ENCODE results near the gene SLC28A3. TPM values are rescaled to one million over a fixed set of nuclear protein-coding genes. Genes with fewer than 3 reads are reported as not detected.

Gene SLC28A3
- total and polyA plus RNA-seq, 2 of the 8 experiments (the other 6 are each of a cell fraction or from before 2014, with no cell fraction given): 0.02 TPM; not detected in 1

DNA sequence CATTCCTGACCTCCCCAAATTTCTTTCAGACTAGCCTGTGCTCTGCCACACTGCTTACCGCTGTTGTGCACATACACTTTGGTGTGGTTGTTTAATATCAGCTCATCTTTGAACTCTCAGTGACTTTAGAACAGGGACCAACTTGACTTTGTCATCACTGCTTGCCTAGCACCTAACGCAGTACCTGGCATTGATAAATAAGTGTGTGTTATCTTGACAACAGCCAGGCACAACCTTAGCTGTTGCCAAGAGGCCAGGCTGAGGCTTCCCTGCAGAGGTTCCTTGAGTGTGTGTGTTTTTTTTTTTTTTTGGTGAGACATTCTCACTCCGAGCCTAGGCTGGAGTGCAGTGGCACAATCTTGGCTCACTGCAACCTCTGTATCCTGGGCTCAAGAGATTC, 41.0 kb upstream of the SLC28A3 start:
- no peaks in the 10 kb centered on the region for H3K4me1 ChIP-seq (replicated peaks in 1 of 4; ENCODE audit: control insufficient read depth in 3 of 4, insufficient read depth in 4 of 4, low read length in 3 of 4)
- H3K14ac ChIP-seq (ENCODE audit: insufficient read length): no peak overlapping the region
- H2BK120ac ChIP-seq (replicated peaks; ENCODE audit: low read depth, low read length): no peak overlapping the region
- no peak overlapping the region for H3K27ac ChIP-seq (ENCODE audit: low read depth, low read length)
- no peak overlapping the region for H4K91ac ChIP-seq (replicated peaks; ENCODE audit: insufficient read length, low read length)
- H2AFZ ChIP-seq (ENCODE audit: low read length): no peak overlapping the region
- no peak overlapping the region for H2BK15ac ChIP-seq (ENCODE audit: low read length)
- H3K23me2 ChIP-seq (ENCODE audit: low read depth, low read length): no peaks in the 10 kb centered on the region
- H3K23ac ChIP-seq (ENCODE audit: insufficient read length): no peak overlapping the region
- H4K20me1 ChIP-seq (replicated peaks in 1 of 2; ENCODE audit: control insufficient read depth in 1 of 2, insufficient read depth in 2 of 2, low read length in 2 of 2): no peaks in the 10 kb centered on the region
- POLR2A ChIA-PET (ENCODE audit: partially characterized antibody): no interaction called here
- no peaks in the 10 kb centered on the region for H3K79me2 ChIP-seq (ENCODE audit: control insufficient read depth in 1 of 2, insufficient read depth in 2 of 2, low read length in 2 of 2)
- FAIRE-seq (no peak), DNase-seq (ENCODE audit: low read depth in 1 of 2, low spot score in 2 of 2) (no peak)
- H3K18ac ChIP-seq (ENCODE audit: extremely low read depth, low read length): no peak overlapping the region
- H3K4me3 ChIP-seq (ENCODE audit: extremely low read depth in 1 of 4, insufficient read depth in 2 of 4, low read depth in 3 of 4, low read length in 4 of 4): no peak overlapping the region
- H3K4ac ChIP-seq (replicated peaks; ENCODE audit: insufficient read length, low read depth, low read length): no peak overlapping the region
- no peaks in the 10 kb centered on the region for H3K36me3 ChIP-seq (ENCODE audit: control insufficient read depth in 2 of 4, insufficient read depth in 4 of 4, low read length in 3 of 4)
- no peak overlapping the region for H3K9ac ChIP-seq (replicated peaks in 1 of 4; ENCODE audit: extremely low read depth in 1 of 4, low read depth in 3 of 4, low read length in 3 of 4)
- H3K79me1 ChIP-seq (ENCODE audit: low read depth, low read length): no peaks in the 10 kb centered on the region
- no peak overlapping the region for H4K8ac ChIP-seq (ENCODE audit: extremely low read depth, insufficient read depth, low read length)
- H3K4me2 ChIP-seq (ENCODE audit: insufficient read depth in 1 of 2, low read depth in 2 of 2, low read length in 2 of 2): no peak overlapping the region
- CTCF ChIA-PET (ENCODE audit: partially characterized antibody): no interaction called here
- H3K56ac ChIP-seq (replicated peaks; ENCODE audit: insufficient read length, low read depth, low read length): no peak overlapping the region
- no peak overlapping the region for H2BK5ac ChIP-seq (ENCODE audit: low read depth, low read length)
- H4K5ac ChIP-seq (ENCODE audit: insufficient read length, low read depth, low read length): no peak overlapping the region
- H2AK5ac ChIP-seq (ENCODE audit: low read depth, low read length): 0 out of 2 replicates have a peak overlapping the region, but pooled peaks have one; percentile 75
- 92% methylated on average over 3 of the region's 3 CpGs; no CpG with 5 or more reads in 1 of the 2 experiments for WGBS, 2 experiments (ENCODE audit: extremely low coverage in 1 of 2, insufficient coverage in 1 of 2, insufficient read length in 1 of 2, insufficient replicate concordance in 2 of 2, low coverage in 1 of 2, low lambda C conversion rate in 2 of 2, missing lambda C conversion rate in 1 of 2)
- H3K27me3 ChIP-seq (replicated peaks in 1 of 4; ENCODE audit: control insufficient read depth in 3 of 4, extremely low read depth in 1 of 4, insufficient read depth in 3 of 4, low read length in 3 of 4): no peaks in the 10 kb centered on the region
- H2BK20ac ChIP-seq (ENCODE audit: low read length): no peak overlapping the region
- H2BK12ac ChIP-seq (ENCODE audit: low read depth, low read length): no peak overlapping the region
- no peaks in the 10 kb centered on the region for H3K9me3 ChIP-seq (ENCODE audit: insufficient read depth in 2 of 2, low read depth in 1 of 2, low read length in 1 of 2)
- TF ChIP-seq CTBP2 (IDR thresholded peaks at IDR 0.05; ENCODE audit: borderline replicate concordance, insufficient read depth, insufficient read length, low read length) (no peak), SIRT6 (IDR thresholded peaks at IDR 0.05; ENCODE audit: low read length) (no peak), BRCA1 (IDR thresholded peaks at IDR 0.05; ENCODE audit: low read depth, low read length) (no peak), ASH2L (IDR thresholded peaks at IDR 0.05; ENCODE audit: low read length) (no peak)
